Measurements from ENCODE around the gene CRYBB3. TPM values are rescaled to one million over a fixed set of nuclear protein-coding genes. Genes with fewer than 3 reads are reported as not detected.

Gene CRYBB3
- total and polyA plus RNA-seq, 10 of the 15 experiments (the other 5 are each of a cell fraction or from before 2014, with no cell fraction given), result 0.26 TPM; not detected in 9

DNA sequence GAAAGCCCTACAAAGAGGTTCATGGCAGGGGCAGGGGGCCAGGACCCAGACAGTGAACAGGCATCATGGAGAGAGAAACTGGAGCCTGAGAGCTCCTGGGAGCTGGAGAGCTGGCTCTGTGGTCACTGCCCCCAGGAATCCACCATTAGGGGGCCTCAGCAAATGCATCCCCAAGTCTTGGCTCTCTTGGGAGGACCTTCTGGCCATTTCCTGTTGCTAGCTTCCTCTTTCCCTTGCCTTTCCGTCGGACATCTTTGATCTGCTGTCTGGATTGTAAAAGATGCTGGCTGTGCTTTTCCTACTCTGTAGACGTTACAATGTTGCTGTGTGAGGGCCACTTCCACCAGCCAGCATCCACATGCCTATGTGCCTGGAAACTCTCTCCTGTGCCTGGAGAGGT, 12.7 kb downstream of the CRYBB3 start (continued):
- TF ChIP-seq, protein P1, sequence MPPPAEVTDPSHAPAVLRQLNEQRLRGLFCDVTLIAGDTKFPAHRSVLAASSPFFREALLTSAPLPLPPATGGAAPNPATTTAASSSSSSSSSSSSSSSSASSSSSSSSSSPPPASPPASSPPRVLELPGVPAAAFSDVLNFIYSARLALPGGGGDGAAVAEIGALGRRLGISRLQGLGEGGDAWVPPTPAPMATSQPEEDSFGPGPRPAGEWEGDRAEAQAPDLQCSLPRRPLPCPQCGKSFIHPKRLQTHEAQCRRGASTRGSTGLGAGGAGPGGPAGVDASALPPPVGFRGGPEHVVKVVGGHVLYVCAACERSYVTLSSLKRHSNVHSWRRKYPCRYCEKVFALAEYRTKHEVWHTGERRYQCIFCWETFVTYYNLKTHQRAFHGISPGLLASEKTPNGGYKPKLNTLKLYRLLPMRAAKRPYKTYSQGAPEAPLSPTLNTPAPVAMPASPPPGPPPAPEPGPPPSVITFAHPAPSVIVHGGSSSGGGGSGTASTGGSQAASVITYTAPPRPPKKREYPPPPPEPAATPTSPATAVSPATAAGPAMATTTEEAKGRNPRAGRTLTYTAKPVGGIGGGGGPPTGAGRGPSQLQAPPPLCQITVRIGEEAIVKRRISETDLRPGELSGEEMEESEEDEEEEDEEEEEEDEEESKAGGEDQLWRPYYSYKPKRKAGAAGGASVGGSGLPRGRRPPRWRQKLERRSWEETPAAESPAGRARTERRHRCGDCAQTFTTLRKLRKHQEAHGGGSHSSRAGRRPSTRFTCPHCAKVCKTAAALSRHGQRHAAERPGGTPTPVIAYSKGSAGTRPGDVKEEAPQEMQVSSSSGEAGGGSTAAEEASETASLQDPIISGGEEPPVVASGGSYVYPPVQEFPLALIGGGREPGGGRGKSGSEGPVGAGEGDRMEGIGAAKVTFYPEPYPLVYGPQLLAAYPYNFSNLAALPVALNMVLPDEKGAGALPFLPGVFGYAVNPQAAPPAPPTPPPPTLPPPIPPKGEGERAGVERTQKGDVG (CRISPR knock-in tag; IDR thresholded peaks at IDR 0.05), result no peak

DNA sequence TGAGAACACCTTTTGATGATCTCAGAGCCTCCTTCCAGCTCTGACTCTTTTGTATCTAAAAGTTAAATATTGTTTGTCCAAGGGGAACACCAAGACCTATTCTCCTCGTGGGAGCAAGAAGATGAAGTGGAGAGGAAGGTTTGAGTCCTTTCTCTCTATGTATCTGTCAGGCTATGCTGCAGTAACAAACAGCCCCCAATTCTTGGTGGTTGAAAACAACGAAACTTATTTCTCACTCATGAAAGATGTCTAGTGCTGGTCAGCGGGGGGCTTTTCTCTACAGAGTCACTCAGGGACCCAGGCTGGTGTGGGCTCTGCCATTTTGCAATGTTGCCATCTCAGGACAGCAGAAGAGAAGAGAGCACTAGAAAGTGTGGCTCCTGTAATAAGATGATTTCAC, 13.6 kb downstream of the CRYBB3 start:
- no peak for TF ChIP-seq SP1 (IDR thresholded peaks at IDR 0.05; ENCODE audit: low read depth, low read length)
- TF ChIP-seq, protein P2, sequence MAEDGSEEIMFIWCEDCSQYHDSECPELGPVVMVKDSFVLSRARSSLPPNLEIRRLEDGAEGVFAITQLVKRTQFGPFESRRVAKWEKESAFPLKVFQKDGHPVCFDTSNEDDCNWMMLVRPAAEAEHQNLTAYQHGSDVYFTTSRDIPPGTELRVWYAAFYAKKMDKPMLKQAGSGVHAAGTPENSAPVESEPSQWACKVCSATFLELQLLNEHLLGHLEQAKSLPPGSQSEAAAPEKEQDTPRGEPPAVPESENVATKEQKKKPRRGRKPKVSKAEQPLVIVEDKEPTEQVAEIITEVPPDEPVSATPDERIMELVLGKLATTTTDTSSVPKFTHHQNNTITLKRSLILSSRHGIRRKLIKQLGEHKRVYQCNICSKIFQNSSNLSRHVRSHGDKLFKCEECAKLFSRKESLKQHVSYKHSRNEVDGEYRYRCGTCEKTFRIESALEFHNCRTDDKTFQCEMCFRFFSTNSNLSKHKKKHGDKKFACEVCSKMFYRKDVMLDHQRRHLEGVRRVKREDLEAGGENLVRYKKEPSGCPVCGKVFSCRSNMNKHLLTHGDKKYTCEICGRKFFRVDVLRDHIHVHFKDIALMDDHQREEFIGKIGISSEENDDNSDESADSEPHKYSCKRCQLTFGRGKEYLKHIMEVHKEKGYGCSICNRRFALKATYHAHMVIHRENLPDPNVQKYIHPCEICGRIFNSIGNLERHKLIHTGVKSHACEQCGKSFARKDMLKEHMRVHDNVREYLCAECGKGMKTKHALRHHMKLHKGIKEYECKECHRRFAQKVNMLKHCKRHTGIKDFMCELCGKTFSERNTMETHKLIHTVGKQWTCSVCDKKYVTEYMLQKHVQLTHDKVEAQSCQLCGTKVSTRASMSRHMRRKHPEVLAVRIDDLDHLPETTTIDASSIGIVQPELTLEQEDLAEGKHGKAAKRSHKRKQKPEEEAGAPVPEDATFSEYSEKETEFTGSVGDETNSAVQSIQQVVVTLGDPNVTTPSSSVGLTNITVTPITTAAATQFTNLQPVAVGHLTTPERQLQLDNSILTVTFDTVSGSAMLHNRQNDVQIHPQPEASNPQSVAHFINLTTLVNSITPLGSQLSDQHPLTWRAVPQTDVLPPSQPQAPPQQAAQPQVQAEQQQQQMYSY (CRISPR knock-in tag; IDR thresholded peaks at IDR 0.05), result no peak
- BruUV-seq (replicated peaks), result no TSS peak
- no peaks in the 10 kb centered on the region; the same call in 2 of the 3 replicates for H3K9me3 ChIP-seq (replicated peaks; ENCODE audit: control insufficient read depth, insufficient read depth, low read length)
- no peaks in the 10 kb centered on the region for H3K36me3 ChIP-seq (ENCODE audit: control insufficient read depth in 2 of 2, insufficient read depth in 2 of 2, low read length in 1 of 2)
- FAIRE-seq (no peak), DNase-seq (ENCODE audit: low read depth, low spot score) (no peak), ATAC-seq (no peak)
- no peaks in the 10 kb centered on the region for H3K27me3 ChIP-seq (replicated peaks in 1 of 2; ENCODE audit: control insufficient read depth in 2 of 2, insufficient read depth in 2 of 2, low read length in 1 of 2)
- SMC1A ChIA-PET (ENCODE audit: uncharacterized antibody, unreplicated experiment), result no interaction called here
- H3K4me1 ChIP-seq (ENCODE audit: control insufficient read depth, insufficient read depth, low read length), result no peaks in the 10 kb centered on the region
- H4K20me1 ChIP-seq (ENCODE audit: control insufficient read depth, insufficient read depth), result no peaks in the 10 kb centered on the region; the same call in 1 of the 2 replicates
- no peak overlapping the region for H2AFZ ChIP-seq (ENCODE audit: control insufficient read depth, low read depth, low read length)
- in situ Hi-C loops (cut with MboI), result no loop called here
- no peaks in the 10 kb centered on the region for H3K79me2 ChIP-seq (ENCODE audit: control insufficient read depth, insufficient read depth, low read length)
- H3K4me3 ChIP-seq, result no peak overlapping the region
- H3K9ac ChIP-seq (ENCODE audit: control insufficient read depth, insufficient read depth, low read length), result no peak overlapping the region
- RAD21 ChIA-PET (ENCODE audit: unreplicated experiment), result no interaction called here
- POLR2A ChIA-PET, result no interaction called here
- CTCF ChIA-PET, result interaction anchor here (2.5 kb wide), 1 partner anchor 11 kb away, joined by 19 read pairs; no protein-coding TSS in a partner anchor
- intact Hi-C loops (cut with micrococcal nuclease; ENCODE audit: unreplicated experiment), result no loop called here
- no peak overlapping the region for H3K27ac ChIP-seq (ENCODE audit: control insufficient read depth, insufficient read depth)
- WGBS (ENCODE audit: insufficient coverage, insufficient replicate concordance, low lambda C conversion rate, missing lambda C conversion rate), result 2% methylated on average over 3 of the region's 3 CpGs
- no peak overlapping the region for H3K4me2 ChIP-seq (ENCODE audit: control insufficient read depth, insufficient read depth)

Measured in GM12878 (cell line).